ENCODE data around the gene CHML. TPM values are rescaled to one million over a fixed set of nuclear protein-coding genes. Genes with fewer than 3 reads are reported as not detected.
A peak's percentile ranks its signal among the peaks of the same experiment; 100 is the strongest.

CHML gene
- total and polyA plus RNA-seq, 2 experiments from 2014 or later: 3.3 to 8.8 TPM

- Histone ChIP-seq H3K9me3 (ENCODE audit: low read depth) (no peaks in the 10 kb centered on the region), H3K27ac (no peak overlapping the region), H3K4me3 (peak overlapping the region; percentile 91), H3K27me3 (no peaks in the 10 kb centered on the region), H3K4me1 (ENCODE audit: low read depth) (peaks cover 10% of the 10 kb centered on the region), H3K36me3 (no peaks in the 10 kb centered on the region)
- no peak for TF ChIP-seq CTCF (IDR thresholded peaks at IDR 0.05; ENCODE audit: low read depth, low read length)
- DNase-seq (ENCODE audit: low read depth in 1 of 2, low spot score in 1 of 2): peak in 1 of 2 donors; percentile 48
Observed at GRCh38 chr1:241638909-241639622, 1.1 kb downstream of the CHML start.

- peak overlapping the region; percentile 91 for H3K4me3 ChIP-seq
- no peak overlapping the region for H3K27ac ChIP-seq
- H3K36me3 ChIP-seq: no peaks in the 10 kb centered on the region
- H3K9me3 ChIP-seq (ENCODE audit: low read depth): no peaks in the 10 kb centered on the region
- peaks cover 10% of the 10 kb centered on the region for H3K4me1 ChIP-seq (ENCODE audit: low read depth)
- TF ChIP-seq CTCF (IDR thresholded peaks at IDR 0.05; ENCODE audit: low read depth, low read length): no peak
- H3K27me3 ChIP-seq: no peaks in the 10 kb centered on the region
- DNase-seq (ENCODE audit: low read depth in 1 of 2, low spot score in 1 of 2): no peak
Observed at GRCh38 chr1:241638099-241638682, 2.0 kb downstream of the CHML start.

GRCh38 chr1:241637604-241638003 lies 2.6 kb downstream of the CHML start:
- Histone ChIP-seq H3K27me3 (no peaks in the 10 kb centered on the region), H3K4me1 (ENCODE audit: low read depth) (peaks cover 14% of the 10 kb centered on the region), H3K36me3 (no peaks in the 10 kb centered on the region), H3K27ac (no peak overlapping the region), H3K9me3 (ENCODE audit: low read depth) (no peaks in the 10 kb centered on the region), H3K4me3 (no peak overlapping the region)
- TF ChIP-seq CTCF (IDR thresholded peaks at IDR 0.05; ENCODE audit: low read depth, low read length): no peak
- DNase-seq (ENCODE audit: low read depth in 1 of 2, low spot score in 1 of 2): no peak

GRCh38 chr1:241637046-241637590 lies 3.1 kb downstream of the CHML start:
- Histone ChIP-seq H3K4me1 (ENCODE audit: low read depth) (peaks cover 14% of the 10 kb centered on the region), H3K27ac (no peak overlapping the region), H3K36me3 (no peaks in the 10 kb centered on the region), H3K9me3 (ENCODE audit: low read depth) (no peaks in the 10 kb centered on the region), H3K27me3 (no peaks in the 10 kb centered on the region), H3K4me3 (no peak overlapping the region)
- DNase-seq (ENCODE audit: low read depth in 1 of 2, low spot score in 1 of 2): peak in 1 of 2 donors; percentile 31
- TF ChIP-seq CTCF (IDR thresholded peaks at IDR 0.05; ENCODE audit: low read depth, low read length): no peak

GRCh38 chr1:241636291-241636690 lies 3.9 kb downstream of the CHML start:
- no peak for TF ChIP-seq CTCF (IDR thresholded peaks at IDR 0.05; ENCODE audit: low read depth, low read length)
- Histone ChIP-seq H3K36me3 (no peaks in the 10 kb centered on the region), H3K27ac (no peak overlapping the region), H3K27me3 (no peaks in the 10 kb centered on the region), H3K9me3 (ENCODE audit: low read depth) (no peaks in the 10 kb centered on the region), H3K4me3 (no peak overlapping the region), H3K4me1 (ENCODE audit: low read depth) (peaks cover 14% of the 10 kb centered on the region)
- no peak for DNase-seq (ENCODE audit: low read depth in 1 of 2, low spot score in 1 of 2)

All from cardiac muscle cell (in vitro differentiated cells and primary cell).